ENCODE results near the gene UBXN7.
"Not testable (repeated sequence)": the region's sequence is repeated elsewhere in the genome, so short reads cannot be mapped to it uniquely, and the experiment has no call there.

UBXN7 gene

DNA sequence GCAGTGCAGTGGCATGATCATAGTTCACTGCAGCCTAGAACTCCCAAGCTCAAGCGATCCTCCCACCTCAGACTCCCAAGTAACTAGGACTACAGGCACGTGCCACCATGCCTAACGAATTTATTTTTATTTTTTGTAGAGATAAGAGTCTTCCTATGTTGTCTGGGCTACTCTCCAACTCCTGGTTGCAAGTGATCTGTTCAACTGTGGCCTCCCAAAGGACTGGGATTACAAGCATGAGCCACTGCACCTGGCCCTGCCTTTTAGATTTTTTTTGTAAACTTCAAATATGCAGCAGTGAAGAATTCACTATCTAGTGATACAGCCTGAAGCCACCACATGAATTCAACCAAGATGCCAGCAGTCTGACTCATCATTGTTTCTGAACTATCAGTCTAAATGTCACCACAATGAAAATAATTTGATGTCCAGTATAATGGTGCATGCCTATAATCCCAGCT lies 32.7 kb downstream of the UBXN7 start:
- H4K8ac ChIP-seq (ENCODE audit: low read depth, low read length), result no peak overlapping the region
- WGBS (ENCODE audit: extremely low coverage, insufficient coverage, low lambda C conversion rate), result no CpG with 5 or more reads among the region's 3 CpGs

DNA sequence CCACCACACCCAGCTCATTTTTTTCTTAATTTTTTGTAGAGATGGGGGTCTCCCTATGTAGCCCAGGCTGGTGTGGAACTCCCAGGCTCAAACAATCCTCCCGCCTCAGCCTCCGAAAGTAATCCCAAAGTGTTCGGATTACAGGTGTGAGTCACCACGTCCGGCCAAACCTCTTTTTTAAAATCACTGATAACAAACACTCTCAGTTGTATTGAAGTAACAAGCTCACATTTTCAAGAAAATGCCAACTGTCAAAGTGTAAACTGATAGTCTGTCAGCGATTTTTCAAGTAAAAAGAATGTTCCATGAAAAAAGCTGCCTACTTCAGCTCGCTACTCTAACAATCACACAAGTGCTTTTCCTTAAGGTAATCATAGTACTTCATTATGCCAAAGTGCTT lies 33.4 kb downstream of the UBXN7 start:
- Histone ChIP-seq H3K23ac (ENCODE audit: low read length) (no peak overlapping the region), H4K8ac (ENCODE audit: low read depth, low read length) (no peak overlapping the region), H3K27me3 (ENCODE audit: insufficient read depth, low read length, poor library complexity) (no peaks in the 10 kb centered on the region), H2BK120ac (ENCODE audit: low read depth, low read length) (no peak overlapping the region), H3K4ac (ENCODE audit: low read depth, low read length) (no peak overlapping the region), H3K4me1 (ENCODE audit: control insufficient read depth, low read depth, low read length) (no peaks in the 10 kb centered on the region), H4K5ac (ENCODE audit: low read length) (no peak overlapping the region), H3K4me3 (ENCODE audit: low read length) (no peak overlapping the region), H3K56ac (ENCODE audit: low read length) (no peak overlapping the region), H2BK15ac (replicated peaks; ENCODE audit: low read depth) (no peak overlapping the region), H3K79me2 (ENCODE audit: control insufficient read depth, insufficient read depth, low read length) (no peaks in the 10 kb centered on the region), H3K18ac (ENCODE audit: low read length) (no peak overlapping the region), H2AK5ac (ENCODE audit: low read length) (no peak overlapping the region), H3K4me2 (ENCODE audit: low read length) (no peak overlapping the region), H3K79me1 (ENCODE audit: low read length) (peaks cover 5% of the 10 kb centered on the region), H2BK5ac (ENCODE audit: low read length) (no peak overlapping the region), H3K36me3 (ENCODE audit: control insufficient read depth, insufficient read depth, low read length) (peaks cover 3% of the 10 kb centered on the region), H3K27ac (ENCODE audit: low read depth, low read length) (no peak overlapping the region), H3K9ac (ENCODE audit: low read length) (no peak overlapping the region)
- no peak for DNase-seq
- WGBS (ENCODE audit: extremely low coverage, insufficient coverage, low lambda C conversion rate), result no CpG with 5 or more reads among the region's 7 CpGs

More for the DNA sequence above, 32.7 kb downstream of the UBXN7 start:
- no peak overlapping the region for H2BK120ac ChIP-seq (ENCODE audit: low read depth, low read length)
- H3K4me2 ChIP-seq (ENCODE audit: low read length), result no peak overlapping the region
- no peak overlapping the region for H2AK5ac ChIP-seq (ENCODE audit: low read length)
- H3K9ac ChIP-seq (ENCODE audit: low read length), result no peak overlapping the region
- peaks cover 5% of the 10 kb centered on the region for H3K79me1 ChIP-seq (ENCODE audit: low read length)
- no peak overlapping the region for H3K23ac ChIP-seq (ENCODE audit: low read length)
- H3K79me2 ChIP-seq (ENCODE audit: control insufficient read depth, insufficient read depth, low read length), result no peaks in the 10 kb centered on the region
- H3K27me3 ChIP-seq (ENCODE audit: insufficient read depth, low read length, poor library complexity), result no peaks in the 10 kb centered on the region
- H3K56ac ChIP-seq (ENCODE audit: low read length), result no peak overlapping the region
- H2BK15ac ChIP-seq (replicated peaks; ENCODE audit: low read depth), result no peak overlapping the region
- no peak overlapping the region for H3K4ac ChIP-seq (ENCODE audit: low read depth, low read length)
- no peaks in the 10 kb centered on the region for H3K4me1 ChIP-seq (ENCODE audit: control insufficient read depth, low read depth, low read length)
- H3K4me3 ChIP-seq (ENCODE audit: low read length), result no peak overlapping the region
- DNase-seq, result no peak
- H3K18ac ChIP-seq (ENCODE audit: low read length), result no peak overlapping the region
- no peak overlapping the region for H4K5ac ChIP-seq (ENCODE audit: low read length)
- H3K36me3 ChIP-seq (ENCODE audit: control insufficient read depth, insufficient read depth, low read length), result peaks cover 3% of the 10 kb centered on the region
- H3K27ac ChIP-seq (ENCODE audit: low read depth, low read length), result no peak overlapping the region
- no peak overlapping the region for H2BK5ac ChIP-seq (ENCODE audit: low read length)

DNA sequence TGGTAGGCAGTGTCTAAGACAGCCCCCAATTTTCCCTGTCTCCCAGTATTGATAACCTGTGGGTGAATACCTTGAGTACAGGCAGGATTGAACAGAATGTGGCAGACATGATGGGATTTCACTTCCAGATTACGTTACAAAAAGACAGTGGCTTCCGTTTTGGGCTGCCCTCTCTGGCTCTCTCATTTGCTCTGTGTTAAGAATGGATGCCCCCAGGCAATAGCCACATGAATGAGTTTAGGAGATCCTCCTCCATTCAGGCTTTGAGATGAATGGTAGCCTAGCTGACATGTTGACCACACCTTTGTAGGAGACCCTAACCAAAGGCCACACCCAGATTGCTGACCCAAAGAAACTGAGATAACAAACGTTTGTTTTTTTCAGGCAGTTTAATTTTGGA lies 34.3 kb downstream of the UBXN7 start:
- no peak overlapping the region for H3K4ac ChIP-seq (ENCODE audit: low read depth, low read length)
- H3K79me2 ChIP-seq (ENCODE audit: control insufficient read depth, insufficient read depth, low read length), result no peaks in the 10 kb centered on the region
- DNase-seq, result peak; percentile 36
- H3K36me3 ChIP-seq (ENCODE audit: control insufficient read depth, insufficient read depth, low read length), result peaks cover 3% of the 10 kb centered on the region
- no peak overlapping the region for H2BK15ac ChIP-seq (replicated peaks; ENCODE audit: low read depth)
- no peaks in the 10 kb centered on the region for H3K4me1 ChIP-seq (ENCODE audit: control insufficient read depth, low read depth, low read length)
- H2AK5ac ChIP-seq (ENCODE audit: low read length), result no peak overlapping the region
- no peak overlapping the region for H2BK5ac ChIP-seq (ENCODE audit: low read length)
- no CpG with 5 or more reads among the region's 3 CpGs for WGBS (ENCODE audit: extremely low coverage, insufficient coverage, low lambda C conversion rate)
- no peaks in the 10 kb centered on the region for H3K27me3 ChIP-seq (ENCODE audit: insufficient read depth, low read length, poor library complexity)
- no peak overlapping the region for H3K18ac ChIP-seq (ENCODE audit: low read length)
- H3K56ac ChIP-seq (ENCODE audit: low read length), result no peak overlapping the region
- H3K4me3 ChIP-seq (ENCODE audit: low read length), result no peak overlapping the region
- H3K79me1 ChIP-seq (ENCODE audit: low read length), result peaks cover 3% of the 10 kb centered on the region
- H3K23ac ChIP-seq (ENCODE audit: low read length), result no peak overlapping the region
- H3K9ac ChIP-seq (ENCODE audit: low read length), result no peak overlapping the region
- no peak overlapping the region for H3K27ac ChIP-seq (ENCODE audit: low read depth, low read length)
- H2BK120ac ChIP-seq (ENCODE audit: low read depth, low read length), result no peak overlapping the region
- H4K5ac ChIP-seq (ENCODE audit: low read length), result no peak overlapping the region
- no peak overlapping the region for H4K8ac ChIP-seq (ENCODE audit: low read depth, low read length)
- H3K4me2 ChIP-seq (ENCODE audit: low read length), result no peak overlapping the region

DNA sequence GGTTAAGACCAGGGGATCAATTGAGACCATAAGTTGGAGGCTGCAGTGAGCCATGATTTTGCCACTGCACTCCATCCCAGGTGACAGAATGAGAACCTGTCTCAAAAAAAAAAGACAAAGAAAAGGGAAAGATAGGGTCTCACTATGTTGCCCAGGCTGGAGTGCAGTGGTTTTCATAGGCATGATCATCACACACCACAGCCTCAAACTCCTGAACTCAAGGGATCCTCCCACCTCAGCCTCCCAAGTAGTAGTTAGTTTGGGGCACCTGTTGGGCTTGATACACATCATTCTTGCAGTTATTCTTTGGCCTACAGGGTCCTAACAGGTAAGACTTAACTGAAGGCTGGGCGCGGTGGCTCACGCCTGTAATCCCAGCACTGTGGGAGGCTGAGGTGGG lies 42.1 kb downstream of the UBXN7 start:
- Histone ChIP-seq H2BK120ac (ENCODE audit: low read depth, low read length) (no peak overlapping the region), H3K79me1 (ENCODE audit: low read length) (no peaks in the 10 kb centered on the region), H4K8ac (ENCODE audit: low read depth, low read length) (no peak overlapping the region), H3K4me1 (ENCODE audit: control insufficient read depth, low read depth, low read length) (no peaks in the 10 kb centered on the region), H3K4ac (ENCODE audit: low read depth, low read length) (no peak overlapping the region), H3K9ac (ENCODE audit: low read length) (no peak overlapping the region), H3K23ac (ENCODE audit: low read length) (no peak overlapping the region), H3K27ac (ENCODE audit: low read depth, low read length) (no peak overlapping the region), H3K56ac (ENCODE audit: low read length) (no peak overlapping the region), H3K4me2 (ENCODE audit: low read length) (no peak overlapping the region), H2BK15ac (replicated peaks; ENCODE audit: low read depth) (no peak overlapping the region), H3K36me3 (ENCODE audit: control insufficient read depth, insufficient read depth, low read length) (peaks cover 3% of the 10 kb centered on the region), H3K79me2 (ENCODE audit: control insufficient read depth, insufficient read depth, low read length) (no peaks in the 10 kb centered on the region), H2BK5ac (ENCODE audit: low read length) (no peak overlapping the region), H3K4me3 (ENCODE audit: low read length) (no peak overlapping the region), H2AK5ac (ENCODE audit: low read length) (no peak overlapping the region), H3K18ac (ENCODE audit: low read length) (no peak overlapping the region), H3K27me3 (ENCODE audit: insufficient read depth, low read length, poor library complexity) (no peaks in the 10 kb centered on the region), H4K5ac (ENCODE audit: low read length) (no peak overlapping the region)
- no CpG with 5 or more reads among the region's 3 CpGs for WGBS (ENCODE audit: extremely low coverage, insufficient coverage, low lambda C conversion rate)
- DNase-seq, result no peak

DNA sequence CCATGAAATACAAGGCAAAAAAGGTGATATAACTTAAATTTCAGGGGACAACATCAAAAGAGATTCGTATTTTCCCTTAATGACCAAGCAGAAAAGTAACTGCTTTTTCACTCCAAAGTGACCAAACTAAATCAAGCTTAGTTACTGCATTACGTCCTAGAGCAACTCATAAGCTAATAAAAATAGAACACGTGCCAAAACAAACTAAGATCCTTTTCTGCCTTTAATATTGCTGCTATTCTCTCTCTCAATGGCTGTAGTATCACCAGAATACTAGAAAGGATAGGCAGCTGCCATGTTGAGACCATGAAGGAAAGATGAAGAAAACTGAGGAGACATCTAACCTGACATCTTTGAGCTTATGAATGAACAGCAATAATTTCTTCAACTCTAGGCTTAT lies 43.3 kb downstream of the UBXN7 start:
- no peak overlapping the region for H4K8ac ChIP-seq (ENCODE audit: low read depth, low read length)
- no peaks in the 10 kb centered on the region for H3K79me2 ChIP-seq (ENCODE audit: control insufficient read depth, insufficient read depth, low read length)
- H2AK5ac ChIP-seq (ENCODE audit: low read length), result no peak overlapping the region
- no peak overlapping the region for H3K4ac ChIP-seq (ENCODE audit: low read depth, low read length)
- no peak for DNase-seq
- no peak overlapping the region for H3K27ac ChIP-seq (ENCODE audit: low read depth, low read length)
- H3K56ac ChIP-seq (ENCODE audit: low read length), result no peak overlapping the region
- H3K79me1 ChIP-seq (ENCODE audit: low read length), result no peaks in the 10 kb centered on the region
- no peaks in the 10 kb centered on the region for H3K4me1 ChIP-seq (ENCODE audit: control insufficient read depth, low read depth, low read length)
- H4K5ac ChIP-seq (ENCODE audit: low read length), result no peak overlapping the region
- H3K18ac ChIP-seq (ENCODE audit: low read length), result no peak overlapping the region
- no peak overlapping the region for H3K9ac ChIP-seq (ENCODE audit: low read length)
- no peak overlapping the region for H3K23ac ChIP-seq (ENCODE audit: low read length)
- H2BK5ac ChIP-seq (ENCODE audit: low read length), result no peak overlapping the region
- no peak overlapping the region for H2BK15ac ChIP-seq (replicated peaks; ENCODE audit: low read depth)
- H2BK120ac ChIP-seq (ENCODE audit: low read depth, low read length), result no peak overlapping the region
- H3K4me3 ChIP-seq (ENCODE audit: low read length), result no peak overlapping the region
- no peaks in the 10 kb centered on the region for H3K27me3 ChIP-seq (ENCODE audit: insufficient read depth, low read length, poor library complexity)
- peaks cover 3% of the 10 kb centered on the region for H3K36me3 ChIP-seq (ENCODE audit: control insufficient read depth, insufficient read depth, low read length)
- no CpG with 5 or more reads among the region's 3 CpGs for WGBS (ENCODE audit: extremely low coverage, insufficient coverage, low lambda C conversion rate)
- H3K4me2 ChIP-seq (ENCODE audit: low read length), result no peak overlapping the region

DNA sequence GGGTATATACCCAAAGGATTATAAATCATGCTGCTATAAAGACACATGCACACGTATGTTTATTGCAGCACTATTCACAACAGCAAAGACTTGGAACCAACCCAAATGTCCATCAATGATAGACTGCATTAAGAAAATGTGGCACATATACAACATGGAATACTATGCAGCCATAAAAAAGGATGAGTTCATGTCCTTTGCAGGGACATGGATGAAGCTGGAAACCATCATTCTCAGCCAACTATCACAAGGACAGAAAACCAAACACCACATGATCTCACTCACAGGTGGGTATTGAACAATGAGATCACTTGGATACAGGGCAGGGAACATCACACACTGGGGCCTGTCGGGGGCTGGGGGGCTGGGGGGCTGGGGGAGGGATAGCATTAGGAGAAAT lies 44.3 kb downstream of the UBXN7 start:
- not testable (repeated sequence) for H3K79me2 ChIP-seq (ENCODE audit: control insufficient read depth, insufficient read depth, low read length); H3K79me1 ChIP-seq (ENCODE audit: low read length); H3K4ac ChIP-seq (ENCODE audit: low read depth, low read length); H3K56ac ChIP-seq (ENCODE audit: low read length); H4K5ac ChIP-seq (ENCODE audit: low read length); H3K23ac ChIP-seq (ENCODE audit: low read length); H4K8ac ChIP-seq (ENCODE audit: low read depth, low read length); H3K9ac ChIP-seq (ENCODE audit: low read length); H3K4me2 ChIP-seq (ENCODE audit: low read length); H3K4me3 ChIP-seq (ENCODE audit: low read length); H3K27me3 ChIP-seq (ENCODE audit: insufficient read depth, low read length, poor library complexity); H2BK15ac ChIP-seq (replicated peaks; ENCODE audit: low read depth); H2AK5ac ChIP-seq (ENCODE audit: low read length); H2BK5ac ChIP-seq (ENCODE audit: low read length); H3K36me3 ChIP-seq (ENCODE audit: control insufficient read depth, insufficient read depth, low read length); DNase-seq; H2BK120ac ChIP-seq (ENCODE audit: low read depth, low read length); H3K4me1 ChIP-seq (ENCODE audit: control insufficient read depth, low read depth, low read length); H3K27ac ChIP-seq (ENCODE audit: low read depth, low read length); H3K18ac ChIP-seq (ENCODE audit: low read length)
- no CpG with 5 or more reads among the region's 2 CpGs for WGBS (ENCODE audit: extremely low coverage, insufficient coverage, low lambda C conversion rate)

All from mesendoderm (in vitro differentiated cells).